HCT116 (cell line): ENCODE results near the gene HIVEP1. TPM values are rescaled to one million over a fixed set of nuclear protein-coding genes. Genes with fewer than 3 reads are reported as not detected.
"Not testable (repeated sequence)": the region's sequence is repeated elsewhere in the genome, so short reads cannot be mapped to it uniquely, and the experiment has no call there.

Experiments
- ATAC-seq: fragments of 200-7000 bp; cut with Tn5 transposase; 2 replicates; pipeline ENCODE4 v1.9.1; 2020; ENCODE audit warnings: mild to moderate bottlenecking, moderate library complexity
- BruUV-seq: library from RNA; stranded (reverse); fragments of 400-500 nt; replicated peaks from 2 replicates; lab custom pipeline; 2021; lab: Mats Ljungman, UMichigan
- CTCF ChIA-PET: fragments of 300-600 bp; sonication (Branson Sonifier 250); formaldehyde crosslinking; loops from one replicate; lab custom pipeline; 2021; ENCODE audit warnings: antibody characterized with exemption; lab: Charles Lee
- POLR2A ChIA-PET: fragments of 300-600, 350-600 bp; sonication (Branson Sonifier 250); formaldehyde crosslinking; loops from one replicate; lab custom pipeline; 2021; ENCODE audit warnings: antibody characterized with exemption; lab: Charles Lee
- RAD21 ChIA-PET, 2 experiments: fragments of 300-600 bp; sonication (Branson Sonifier 250); formaldehyde crosslinking; loops; one replicate each; lab custom pipeline; 2023; ENCODE audit warnings: low total read pairs in 2 of 2; ENCODE audit not compliant: uncharacterized antibody in 2 of 2, unreplicated experiment in 2 of 2, low non-redundant PET in 1 of 2; lab: Charles Lee
- DNase-seq: peaks from one replicate; pipeline ENCODE4 v3.0.0-alpha.2; 2010; ENCODE audit warnings: low read depth, low spot score
- H2AFZ ChIP-seq: fragments of 200-600 bp; shearing (Covaris generic), sonication (generic); 2 replicates; pipeline ENCODE4 v1.6.1; 2017; ENCODE audit warnings: low read depth, mixed run types, mixed read lengths, antibody characterized with exemption, low read length; ENCODE audit not compliant: poor library complexity, severe bottlenecking
- H3K27ac ChIP-seq: 2 replicates; pipeline ENCODE4 v1.5.1; 2012; ENCODE audit warnings: low read depth, low read length
- H3K27me3 ChIP-seq: fragments of 200-600 bp; sonication (generic); 2 replicates; pipeline ENCODE4 v1.6.1; 2016; ENCODE audit warnings: mixed run types, low read length, mixed read lengths; ENCODE audit not compliant: insufficient read depth
- H3K36me3 ChIP-seq, 2 experiments: fragments of 200-500 bp in 1 of 2; fragments of 200-600 bp in 1 of 2; sonication (Bioruptor generic) in 1 of 2; sonication (generic) in 1 of 2; 2 replicates each; pipeline versions ENCODE4 v1.5.1 to v1.6.1; 2014 to 2016; ENCODE audit warnings: low read length in 2 of 2, inconsistent platforms in 1 of 2, mixed read lengths in 1 of 2, mixed run types in 1 of 2; ENCODE audit not compliant: insufficient read depth in 2 of 2, control insufficient read depth in 1 of 2
- H3K4me1 ChIP-seq, 2 experiments: fragments of 200-600 bp in 1 of 2; sonication (generic) in 1 of 2; 2 replicates each; pipeline versions ENCODE4 v1.5.1 to v1.6.1; 2012 to 2017; ENCODE audit warnings: low read length in 2 of 2, inconsistent platforms in 1 of 2, mild to moderate bottlenecking in 1 of 2, mixed read lengths in 1 of 2, mixed run types in 1 of 2, moderate library complexity in 1 of 2; ENCODE audit not compliant: insufficient read depth in 2 of 2, control insufficient read depth in 1 of 2
- H3K4me2 ChIP-seq: fragments of 200-600 bp; sonication (generic); 2 replicates; pipeline ENCODE4 v1.6.1; 2017; ENCODE audit warnings: mixed run types, low read length, mixed read lengths
- H3K4me3 ChIP-seq, 2 experiments: fragments of 200-600 bp in 1 of 2; sonication (generic) in 1 of 2; replicated peaks in 1 of 2; 2 replicates each; pipeline ENCODE4 v1.5.1; 2011 to 2016; ENCODE audit warnings: low read length in 2 of 2, control low read depth in 1 of 2, low read depth in 1 of 2, mild to moderate bottlenecking in 1 of 2, mixed read lengths in 1 of 2, mixed run types in 1 of 2
- H3K79me2 ChIP-seq: fragments of 200-600 bp; sonication (generic); 2 replicates; pipeline ENCODE4 v1.6.1; 2017; ENCODE audit warnings: mild to moderate bottlenecking, mixed run types, low read length, moderate library complexity, mixed read lengths; ENCODE audit not compliant: insufficient read depth
- H3K9ac ChIP-seq: fragments of 200-600 bp; sonication (generic); 2 replicates; pipeline ENCODE4 v1.6.1; 2016; ENCODE audit warnings: low read length, mixed read lengths
- H3K9me2 ChIP-seq: fragments of 200-600 bp; sonication (generic), shearing (Covaris generic); 2 replicates; pipeline ENCODE4 v1.6.1; 2017; ENCODE audit warnings: mixed run types, mild to moderate bottlenecking, moderate library complexity; ENCODE audit not compliant: insufficient read depth
- H3K9me3 ChIP-seq, 2 experiments: fragments of 200-500 bp in 1 of 2; fragments of 200-600 bp in 1 of 2; sonication (Bioruptor generic) in 1 of 2; sonication (generic) in 1 of 2; 2 replicates each; pipeline ENCODE4 v1.6.1; 2014 to 2017; ENCODE audit warnings: low read length in 2 of 2, mixed read lengths in 2 of 2, inconsistent platforms in 1 of 2, low read depth in 1 of 2, mild to moderate bottlenecking in 1 of 2, mixed run types in 1 of 2, moderate library complexity in 1 of 2; ENCODE audit not compliant: control insufficient read depth in 1 of 2, insufficient read depth in 1 of 2
- H4K20me1 ChIP-seq: fragments of 200-600 bp; sonication (generic), shearing (Covaris generic); 2 replicates; pipeline ENCODE4 v1.6.1; 2017; ENCODE audit warnings: mixed run types, mild to moderate bottlenecking, moderate library complexity; ENCODE audit not compliant: insufficient read depth
- ATF3 ChIP-seq: IDR thresholded peaks from 2 replicates; pipeline ENCODE4 v1.6.1; 2012
- POLR2A ChIP-seq: IDR thresholded peaks from 2 replicates; pipeline ENCODE4 v1.7.0; 2011; ENCODE audit warnings: borderline replicate concordance; ENCODE audit not compliant: insufficient read depth, insufficient read length; ENCODE audit errors: extremely low read depth
- POLR2AphosphoS5 ChIP-seq: IDR thresholded peaks from 2 replicates; pipeline ENCODE4 v1.6.1; 2011; ENCODE audit warnings: mild to moderate bottlenecking, low read depth, low read length, moderate library complexity
- SIN3A ChIP-seq: IDR thresholded peaks from 2 replicates; pipeline ENCODE4 v1.6.1; 2012; ENCODE audit warnings: low read depth
- ZNF274 ChIP-seq: fragments of 200-500 bp; sonication (Bioruptor generic); IDR thresholded peaks from 2 replicates; pipeline ENCODE4 v1.6.1; 2014; ENCODE audit warnings: mild to moderate bottlenecking, low read depth, low read length, inconsistent platforms
- intact Hi-C: fragments of 100-400 bp; cut with micrococcal nuclease; formaldehyde crosslinking; loops from 2 replicates; pipeline ENCODE4 v1.10.0; 2022
- total RNA-seq: library from RNA; stranded (reverse); gene quantifications from one replicate; pipeline ENCODE4 v1.2.1, GENCODE V29; 2021; ENCODE audit not compliant: unreplicated experiment

HIVEP1 gene
- total RNA-seq, 1 experiment from 2014 or later, result 11.2 TPM

- H3K79me2 ChIP-seq, H3K36me3 ChIP-seq, BruUV-seq, CTCF ChIA-PET, ATAC-seq, H3K27me3 ChIP-seq, H3K9me3 ChIP-seq, RAD21 ChIA-PET, DNase-seq, H3K4me1 ChIP-seq, H2AFZ ChIP-seq, H3K9ac ChIP-seq, intact Hi-C loops, POLR2A ChIA-PET, H4K20me1 ChIP-seq, H3K27ac ChIP-seq, H3K9me2 ChIP-seq, H3K4me3 ChIP-seq, H3K4me2 ChIP-seq: not testable (repeated sequence)
Measured at GRCh38 chr6:12176782-12177181, 164.7 kb downstream of the HIVEP1 start.

GRCh38 chr6:12178521-12178920 lies 166.4 kb downstream of the HIVEP1 start:
- TF ChIP-seq ZNF274 (no peak), SIN3A (no peak), POLR2AphosphoS5 (no peak), POLR2A (no peak), ATF3 (no peak)
- Histone ChIP-seq H4K20me1 (no peaks in the 10 kb centered on the region), H3K4me3 (no peak overlapping the region), H3K79me2 (no peaks in the 10 kb centered on the region), H2AFZ (no peak overlapping the region), H3K27me3 (no peaks in the 10 kb centered on the region), H3K36me3 (no peaks in the 10 kb centered on the region), H3K4me1 (no peaks in the 10 kb centered on the region), H3K9me2 (no peaks in the 10 kb centered on the region), H3K9ac (no peak overlapping the region), H3K9me3 (no peaks in the 10 kb centered on the region), H3K4me2 (no peak overlapping the region), H3K27ac (no peak overlapping the region)
- DNase-seq (no peak), ATAC-seq (no peak)
- POLR2A ChIA-PET, result interaction anchor here (0.6 kb wide), 1 partner anchor 430 kb away, joined by 4 read pairs; no protein-coding TSS in a partner anchor
- CTCF ChIA-PET, result interaction anchor here (0.7 to 1.5 kb wide), 2 partner anchors 55 to 109 kb away, joined by 3 read pairs; no protein-coding TSS in a partner anchor
- RAD21 ChIA-PET, result no interaction called here
- intact Hi-C loops, result no loop called here
- BruUV-seq, result no TSS peak
